Gastrocnemius medialis (tissue), 4 donors: ENCODE measurements around the gene ASF1B.

Source experiments
- POLR2A ChIP-seq, 2 donors: fragments of 450-650 bp; IDR thresholded peaks; one replicate each; pipeline ENCODE4 v1.6.1; 2017; ENCODE audit warnings: antibody characterized with exemption in 2 of 2, mild to moderate bottlenecking in 2 of 2, moderate library complexity in 2 of 2
- TF ChIP-seq, protein P1 (sequence below), 5 experiments: fragments of 450-650 bp in 3 of 5; fragments of 200-600 bp in 2 of 5; sonication (generic) in 2 of 5; IDR thresholded peaks in 4 of 5; conservative IDR thresholded peaks in 1 of 5; 1 replicate in 4 of 5; 2 replicates in 1 of 5; pipeline ENCODE4 v1.5.1; 2016 to 2019; ENCODE audit warnings: antibody characterized with exemption in 5 of 5, mild to moderate bottlenecking in 3 of 5, moderate library complexity in 3 of 5

- TF ChIP-seq, protein P1, sequence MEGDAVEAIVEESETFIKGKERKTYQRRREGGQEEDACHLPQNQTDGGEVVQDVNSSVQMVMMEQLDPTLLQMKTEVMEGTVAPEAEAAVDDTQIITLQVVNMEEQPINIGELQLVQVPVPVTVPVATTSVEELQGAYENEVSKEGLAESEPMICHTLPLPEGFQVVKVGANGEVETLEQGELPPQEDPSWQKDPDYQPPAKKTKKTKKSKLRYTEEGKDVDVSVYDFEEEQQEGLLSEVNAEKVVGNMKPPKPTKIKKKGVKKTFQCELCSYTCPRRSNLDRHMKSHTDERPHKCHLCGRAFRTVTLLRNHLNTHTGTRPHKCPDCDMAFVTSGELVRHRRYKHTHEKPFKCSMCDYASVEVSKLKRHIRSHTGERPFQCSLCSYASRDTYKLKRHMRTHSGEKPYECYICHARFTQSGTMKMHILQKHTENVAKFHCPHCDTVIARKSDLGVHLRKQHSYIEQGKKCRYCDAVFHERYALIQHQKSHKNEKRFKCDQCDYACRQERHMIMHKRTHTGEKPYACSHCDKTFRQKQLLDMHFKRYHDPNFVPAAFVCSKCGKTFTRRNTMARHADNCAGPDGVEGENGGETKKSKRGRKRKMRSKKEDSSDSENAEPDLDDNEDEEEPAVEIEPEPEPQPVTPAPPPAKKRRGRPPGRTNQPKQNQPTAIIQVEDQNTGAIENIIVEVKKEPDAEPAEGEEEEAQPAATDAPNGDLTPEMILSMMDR (IDR thresholded peaks at IDR 0.05 in 4 of 5, conservative IDR thresholded peaks at IDR 0.05 in 1 of 5), result no peak
- no peak for TF ChIP-seq POLR2A (IDR thresholded peaks at IDR 0.05)
Observed at GRCh38 chr19:14089412-14089661, 47.1 kb downstream of the ASF1B start.
